A549 (cell line): ENCODE measurements around the gene MEAF6. TPM values are rescaled to one million over a fixed set of nuclear protein-coding genes. Genes with fewer than 3 reads are reported as not detected.
A peak's percentile ranks its signal among the peaks of the same experiment; 100 is the strongest.

ENCODE experiments used
- ATAC-seq, 2 experiments: fragments of 200-7000 bp in 1 of 2; fragments of >200 bp in 1 of 2; cut with Nextera tagmentation in 1 of 2; cut with Tn5 transposase in 1 of 2; 3 replicates each; pipeline versions ENCODE4 v1.8.0 to v1.9.1; 2018 to 2020; ENCODE audit warnings: mild to moderate bottlenecking in 1 of 2, moderate library complexity in 1 of 2
- CTCF ChIA-PET: fragments of 300-600 bp; sonication (Branson Sonifier 250); formaldehyde crosslinking; extraction: SDS; loops from one replicate; lab custom pipeline; 2021; ENCODE audit warnings: antibody characterized with exemption, inconsistent platforms; lab: Yijun Ruan, JAX
- POLR2A ChIA-PET: fragments of 350-600 bp; formaldehyde crosslinking; extraction: SDS; loops from one replicate; lab custom pipeline; 2021; ENCODE audit warnings: antibody characterized with exemption, inconsistent platforms; lab: Yijun Ruan, JAX
- DNase-seq, 2 experiments: peaks; one replicate each; pipeline versions ENCODE4 v3.0.0 to v3.0.0-alpha.2; 2011 to 2016; ENCODE audit warnings: low read depth in 1 of 2, low spot score in 1 of 2
- FAIRE-seq: peaks from 2 replicates; lab custom pipeline; 2011; peaks lifted over from hg19 to GRCh38; lab: Jason Lieb, UNC
- H3K27ac ChIP-seq, 2 experiments: fragments of >200 bp; sonication (Bioruptor Twin); formaldehyde crosslinking; 3 replicates each; pipeline ENCODE4 v1.5.1; 2016 to 2017
- H3K4me1 ChIP-seq: fragments of >200 bp; sonication (Bioruptor Twin); formaldehyde crosslinking; 3 replicates; pipeline ENCODE4 v1.6.1; 2016
- H3K4me2 ChIP-seq: fragments of >200 bp; sonication (Bioruptor Twin); formaldehyde crosslinking; 3 replicates; pipeline ENCODE4 v1.6.1; 2016
- H3K4me3 ChIP-seq: fragments of >200 bp; sonication (Bioruptor Twin); formaldehyde crosslinking; 3 replicates; pipeline ENCODE4 v1.5.1; 2016
- H3K9me3 ChIP-seq: fragments of >200 bp; sonication (Bioruptor Twin); formaldehyde crosslinking; 3 replicates; pipeline ENCODE4 v1.6.1; 2016
- BCL3 ChIP-seq: fragments of >200 bp; sonication (Bioruptor Twin); formaldehyde crosslinking; IDR thresholded peaks from 3 replicates; pipeline ENCODE4 v1.6.1; 2016
- CEBPB ChIP-seq, 2 experiments: fragments of >200 bp in 1 of 2; sonication (Bioruptor Twin) in 1 of 2; formaldehyde crosslinking in 1 of 2; IDR thresholded peaks; 2 replicates each; pipeline ENCODE4 v1.6.1; 2012 to 2016
- CHD2 ChIP-seq: fragments of 150-350 bp; IDR thresholded peaks from 2 replicates; pipeline ENCODE4 v1.6.1; 2014; ENCODE audit warnings: low read length; ENCODE audit not compliant: partially characterized antibody
- E2F6 ChIP-seq: IDR thresholded peaks from 2 replicates; pipeline ENCODE4 v1.6.1; 2012; ENCODE audit warnings: low read depth, borderline replicate concordance
- EHF ChIP-seq: fragments of 250-450 bp; sonication (Bioruptor Pico); IDR thresholded peaks from 2 replicates; pipeline ENCODE4 v1.5.0; 2020; ENCODE audit warnings: mild to moderate bottlenecking
- EP300 ChIP-seq, 2 experiments: fragments of >200 bp; sonication (Bioruptor Twin); formaldehyde crosslinking; IDR thresholded peaks; 2 replicates in 1 of 2; 3 replicates in 1 of 2; pipeline ENCODE4 v1.6.1; 2016 to 2017
- FOSB ChIP-seq: fragments of 250-450 bp; sonication (Bioruptor Pico); IDR thresholded peaks from 2 replicates; pipeline ENCODE4 v1.5.0; 2020; ENCODE audit warnings: mild to moderate bottlenecking, moderate library complexity
- FOSL2 ChIP-seq, 2 experiments: fragments of 450-650 bp in 1 of 2; fragments of >200 bp in 1 of 2; sonication (Bioruptor Twin) in 1 of 2; formaldehyde crosslinking; IDR thresholded peaks; 2 replicates each; pipeline versions ENCODE4 v1.5.0 to v1.6.1; 2016 to 2020; ENCODE audit warnings: mild to moderate bottlenecking in 1 of 2, moderate library complexity in 1 of 2
- FOXS1 ChIP-seq: fragments of 250-450 bp; sonication (Bioruptor Pico); IDR thresholded peaks from 2 replicates; pipeline ENCODE4 v1.5.0; 2020; ENCODE audit warnings: mild to moderate bottlenecking, moderate library complexity
- HDAC2 ChIP-seq: fragments of 200-600 bp; sonication (generic); IDR thresholded peaks from 2 replicates; pipeline ENCODE4 v1.6.1; 2016
- HEYL ChIP-seq: fragments of 250-450 bp; sonication (Bioruptor Pico); IDR thresholded peaks from 2 replicates; pipeline ENCODE4 v1.8.0; 2021; ENCODE audit warnings: mild to moderate bottlenecking, moderate library complexity
- HOXA7 ChIP-seq: fragments of 250-450 bp; sonication (Bioruptor Pico); IDR thresholded peaks from 2 replicates; pipeline ENCODE4 v1.5.0; 2020; ENCODE audit warnings: mild to moderate bottlenecking, moderate library complexity
- HOXB5 ChIP-seq: fragments of 250-450 bp; sonication (Bioruptor Pico); IDR thresholded peaks from 2 replicates; pipeline ENCODE4 v1.5.0; 2020; ENCODE audit warnings: mild to moderate bottlenecking, moderate library complexity
- MAFK ChIP-seq: fragments of 450-650 bp; IDR thresholded peaks from 2 replicates; pipeline ENCODE4 v1.6.1; 2014; ENCODE audit not compliant: partially characterized antibody
- NFE2L2 ChIP-seq: fragments of 150-350 bp; conservative IDR thresholded peaks from 2 replicates; pipeline ENCODE4 v1.6.1; 2014; ENCODE audit warnings: low read length
- NPAS2 ChIP-seq: fragments of 250-450 bp; sonication (Bioruptor Pico); IDR thresholded peaks from 2 replicates; pipeline ENCODE4 v1.8.0; 2022; ENCODE audit warnings: mild to moderate bottlenecking, moderate library complexity, borderline replicate concordance
- NR3C1 ChIP-seq: fragments of >200 bp; sonication (Bioruptor Twin); formaldehyde crosslinking; IDR thresholded peaks from 3 replicates; pipeline ENCODE4 v1.6.1; 2017
- POLR2AphosphoS2 ChIP-seq: conservative IDR thresholded peaks from 2 replicates; pipeline ENCODE4 v1.6.1; 2012; ENCODE audit warnings: low read length, improper control_type of control experiment, inconsistent platforms
- RAD21 ChIP-seq, 2 experiments: fragments of >200 bp in 1 of 2; sonication (Bioruptor Twin) in 1 of 2; formaldehyde crosslinking in 1 of 2; IDR thresholded peaks in 1 of 2; conservative IDR thresholded peaks in 1 of 2; 2 replicates in 1 of 2; 3 replicates in 1 of 2; pipeline ENCODE4 v1.6.1; 2012 to 2018; ENCODE audit warnings: inconsistent platforms in 1 of 2
- RNF2 ChIP-seq: fragments of 200-600 bp; sonication (generic); IDR thresholded peaks from 2 replicates; pipeline ENCODE4 v1.6.1; 2016; ENCODE audit warnings: low read depth, mild to moderate bottlenecking, antibody characterized with exemption, moderate library complexity, borderline replicate concordance
- SREBF2 ChIP-seq: fragments of 450-650 bp; IDR thresholded peaks from 2 replicates; pipeline ENCODE4 v1.6.1; 2014; ENCODE audit warnings: mild to moderate bottlenecking, moderate library complexity
- TFCP2L1 ChIP-seq: fragments of 250-450 bp; sonication (Bioruptor Pico); IDR thresholded peaks from 2 replicates; pipeline ENCODE4 v1.5.0; 2021; ENCODE audit warnings: mild to moderate bottlenecking
- ZC3H11A ChIP-seq: fragments of 450-650 bp; IDR thresholded peaks from 2 replicates; pipeline ENCODE4 v1.6.1; 2014; ENCODE audit warnings: antibody characterized with exemption, mild to moderate bottlenecking
- ZFP36 ChIP-seq: fragments of 450-650 bp; IDR thresholded peaks from 2 replicates; pipeline ENCODE4 v1.6.1; 2014; ENCODE audit warnings: borderline replicate concordance; ENCODE audit not compliant: partially characterized antibody
- ZNF302 ChIP-seq: fragments of 250-450 bp; sonication (Bioruptor Pico); IDR thresholded peaks from 2 replicates; pipeline ENCODE4 v1.9.0; 2021; ENCODE audit warnings: inconsistent platforms, mild to moderate bottlenecking, moderate library complexity
- ZSCAN20 ChIP-seq: fragments of 250-450 bp; sonication (Bioruptor Pico); IDR thresholded peaks from 2 replicates; pipeline ENCODE4 v1.8.0; 2022; ENCODE audit warnings: mild to moderate bottlenecking, moderate library complexity
- WGBS: methylation state at CpG from one replicate; pipeline ENCODE4 v1.1.6; 2017; ENCODE audit errors: missing lambda C conversion rate; 5-methylcytosine and 5-hydroxymethylcytosine counted together
- polyA plus RNA-seq, 4 experiments: library from polyadenylated mRNA; depleted of rRNA in 3 of 4; stranded (reverse); fragments of >200 nt; fragmentation: RNase III in 1 of 4; extraction: RNeasy Plus Mini Kit Qiagen cat#74134 plus additional on column Dnase treatment in 1 of 4; gene quantifications; 2 replicates in 3 of 4; 3 replicates in 1 of 4; pipeline ENCODE4 v1.2.3, GENCODE V29; 2011 to 2017
- TF ChIP-seq, protein P1 (sequence below): IDR thresholded peaks from 2 replicates; pipeline ENCODE4 v1.6.1; 2012
- TF ChIP-seq, protein P2 (sequence below): fragments of 200-600 bp; sonication (generic); IDR thresholded peaks from 2 replicates; pipeline ENCODE4 v1.6.1; 2016; ENCODE audit warnings: antibody characterized with exemption, mild to moderate bottlenecking, moderate library complexity
- TF ChIP-seq, protein P3 (sequence below): fragments of 250-450 bp; sonication (Bioruptor Pico); IDR thresholded peaks from 2 replicates; pipeline ENCODE4 v1.5.0; 2020; ENCODE audit warnings: low read depth, mild to moderate bottlenecking, moderate library complexity
- TF ChIP-seq, protein P4 (sequence below): fragments of 150-350 bp; IDR thresholded peaks from 2 replicates; pipeline ENCODE4 v1.6.1; 2014; ENCODE audit warnings: low read depth, mild to moderate bottlenecking, low read length

The MEAF6 gene
- polyA plus RNA-seq, 2 of the 4 experiments (the other 2 are of a cell fraction) = 39.4 to 45.4 TPM

DNA sequence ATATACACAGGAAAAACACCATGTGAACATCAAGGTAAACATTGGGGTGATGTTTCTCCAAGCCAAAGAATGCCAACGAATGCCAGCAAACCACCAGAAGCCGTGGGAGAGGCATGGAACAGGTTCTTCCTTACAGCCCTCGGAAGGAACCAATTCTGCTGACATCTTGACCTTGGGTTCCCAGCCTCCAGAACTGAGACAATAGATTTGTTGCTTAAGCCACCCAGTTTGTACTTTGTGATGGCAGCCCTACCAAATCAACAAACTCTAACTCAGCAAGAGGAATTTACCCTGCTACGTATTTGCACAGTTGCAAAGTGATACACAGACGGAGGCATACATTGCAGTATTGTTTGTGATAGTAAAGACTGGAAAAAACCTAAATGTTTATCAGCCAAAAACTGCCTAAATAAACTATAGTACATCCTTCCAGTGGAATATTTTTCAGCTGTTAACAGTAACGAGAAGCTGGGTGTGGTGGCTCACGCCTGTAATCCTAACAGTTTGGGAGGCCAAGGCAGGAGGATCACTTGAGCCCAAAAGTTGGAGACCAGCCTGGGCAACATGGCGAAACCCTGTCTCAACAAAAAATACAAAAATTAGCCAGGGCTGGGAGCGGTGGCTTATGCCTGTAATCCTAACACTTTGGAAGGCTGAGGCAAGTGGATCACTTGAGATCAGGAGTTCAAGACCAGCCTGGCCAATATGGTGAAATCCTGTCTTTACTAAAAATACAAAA lies 52.7 kb downstream of the MEAF6 start:
- peak overlapping the region; percentile 71 to 73 for H3K27ac ChIP-seq
- no peak overlapping the region for H3K4me3 ChIP-seq
- peaks cover 48% of the 10 kb centered on the region for H3K4me1 ChIP-seq
- FAIRE-seq = no peak
- H3K9me3 ChIP-seq = no peaks in the 10 kb centered on the region
- peak; percentile 73 to 78 for ATAC-seq
- TF ChIP-seq FOSB (CRISPR knock-in tag) (no peak), EP300 (IDR thresholded peaks at IDR 0.05) (peak in 1 of 2 experiments; percentile 43; a peak in 2 of 5 replicates), FOSL2 (IDR thresholded peaks at IDR 0.05) (no peak), FOSL2 (CRISPR knock-in tag; IDR thresholded peaks at IDR 0.05) (0 out of 2 replicates have a peak, but pooled peaks have one; percentile 43), ZNF302 (CRISPR knock-in tag) (no peak), ZFP36 (no peak), ZC3H11A (no peak), E2F6 (no peak), HDAC2 (no peak), RNF2 (no peak), EHF (CRISPR knock-in tag) (no peak), FOXS1 (no peak), BCL3 (no peak), ZSCAN20 (CRISPR knock-in tag) (no peak), RAD21 (conservative IDR thresholded peaks at IDR 0.05 in 1 of 2, IDR thresholded peaks at IDR 0.05 in 1 of 2) (no peak), HOXA7 (CRISPR knock-in tag) (no peak), NR3C1 (no peak), HOXB5 (CRISPR knock-in tag) (no peak), SREBF2 (no peak), TFCP2L1 (CRISPR knock-in tag) (no peak), NPAS2 (CRISPR knock-in tag) (no peak), HEYL (CRISPR knock-in tag) (no peak), NFE2L2 (no peak), POLR2AphosphoS2 (no peak), CHD2 (no peak), CEBPB (IDR thresholded peaks at IDR 0.05) (peak in 1 of 2 experiments; percentile 7; a peak in 1 of 4 replicates), MAFK (peak; percentile 28)
- TF ChIP-seq, protein P1, sequence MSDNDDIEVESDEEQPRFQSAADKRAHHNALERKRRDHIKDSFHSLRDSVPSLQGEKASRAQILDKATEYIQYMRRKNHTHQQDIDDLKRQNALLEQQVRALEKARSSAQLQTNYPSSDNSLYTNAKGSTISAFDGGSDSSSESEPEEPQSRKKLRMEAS = no peak
- TF ChIP-seq, protein P2, sequence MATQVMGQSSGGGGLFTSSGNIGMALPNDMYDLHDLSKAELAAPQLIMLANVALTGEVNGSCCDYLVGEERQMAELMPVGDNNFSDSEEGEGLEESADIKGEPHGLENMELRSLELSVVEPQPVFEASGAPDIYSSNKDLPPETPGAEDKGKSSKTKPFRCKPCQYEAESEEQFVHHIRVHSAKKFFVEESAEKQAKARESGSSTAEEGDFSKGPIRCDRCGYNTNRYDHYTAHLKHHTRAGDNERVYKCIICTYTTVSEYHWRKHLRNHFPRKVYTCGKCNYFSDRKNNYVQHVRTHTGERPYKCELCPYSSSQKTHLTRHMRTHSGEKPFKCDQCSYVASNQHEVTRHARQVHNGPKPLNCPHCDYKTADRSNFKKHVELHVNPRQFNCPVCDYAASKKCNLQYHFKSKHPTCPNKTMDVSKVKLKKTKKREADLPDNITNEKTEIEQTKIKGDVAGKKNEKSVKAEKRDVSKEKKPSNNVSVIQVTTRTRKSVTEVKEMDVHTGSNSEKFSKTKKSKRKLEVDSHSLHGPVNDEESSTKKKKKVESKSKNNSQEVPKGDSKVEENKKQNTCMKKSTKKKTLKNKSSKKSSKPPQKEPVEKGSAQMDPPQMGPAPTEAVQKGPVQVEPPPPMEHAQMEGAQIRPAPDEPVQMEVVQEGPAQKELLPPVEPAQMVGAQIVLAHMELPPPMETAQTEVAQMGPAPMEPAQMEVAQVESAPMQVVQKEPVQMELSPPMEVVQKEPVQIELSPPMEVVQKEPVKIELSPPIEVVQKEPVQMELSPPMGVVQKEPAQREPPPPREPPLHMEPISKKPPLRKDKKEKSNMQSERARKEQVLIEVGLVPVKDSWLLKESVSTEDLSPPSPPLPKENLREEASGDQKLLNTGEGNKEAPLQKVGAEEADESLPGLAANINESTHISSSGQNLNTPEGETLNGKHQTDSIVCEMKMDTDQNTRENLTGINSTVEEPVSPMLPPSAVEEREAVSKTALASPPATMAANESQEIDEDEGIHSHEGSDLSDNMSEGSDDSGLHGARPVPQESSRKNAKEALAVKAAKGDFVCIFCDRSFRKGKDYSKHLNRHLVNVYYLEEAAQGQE = no peak
- TF ChIP-seq, protein P3, sequence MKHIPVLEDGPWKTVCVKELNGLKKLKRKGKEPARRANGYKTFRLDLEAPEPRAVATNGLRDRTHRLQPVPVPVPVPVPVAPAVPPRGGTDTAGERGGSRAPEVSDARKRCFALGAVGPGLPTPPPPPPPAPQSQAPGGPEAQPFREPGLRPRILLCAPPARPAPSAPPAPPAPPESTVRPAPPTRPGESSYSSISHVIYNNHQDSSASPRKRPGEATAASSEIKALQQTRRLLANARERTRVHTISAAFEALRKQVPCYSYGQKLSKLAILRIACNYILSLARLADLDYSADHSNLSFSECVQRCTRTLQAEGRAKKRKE (CRISPR knock-in tag) = no peak
- TF ChIP-seq, protein P4, sequence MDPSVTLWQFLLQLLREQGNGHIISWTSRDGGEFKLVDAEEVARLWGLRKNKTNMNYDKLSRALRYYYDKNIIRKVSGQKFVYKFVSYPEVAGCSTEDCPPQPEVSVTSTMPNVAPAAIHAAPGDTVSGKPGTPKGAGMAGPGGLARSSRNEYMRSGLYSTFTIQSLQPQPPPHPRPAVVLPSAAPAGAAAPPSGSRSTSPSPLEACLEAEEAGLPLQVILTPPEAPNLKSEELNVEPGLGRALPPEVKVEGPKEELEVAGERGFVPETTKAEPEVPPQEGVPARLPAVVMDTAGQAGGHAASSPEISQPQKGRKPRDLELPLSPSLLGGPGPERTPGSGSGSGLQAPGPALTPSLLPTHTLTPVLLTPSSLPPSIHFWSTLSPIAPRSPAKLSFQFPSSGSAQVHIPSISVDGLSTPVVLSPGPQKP = no peak
- CTCF ChIA-PET = interaction anchor here (0.6 to 13.1 kb wide), 2 partner anchors 17 to 25 kb away, joined by 3 to 208 read pairs; no protein-coding TSS in a partner anchor
- peak in 1 of 2 experiments; percentile 79 for DNase-seq
- POLR2A ChIA-PET = no interaction called here
- WGBS = 49% methylated on average over 9 of the region's 9 CpGs
- H3K4me2 ChIP-seq = peak overlapping the region; percentile 38
